ENCODE results near the gene PRKCE.

Gene PRKCE

GRCh38 chr2:45987856-45988255, 336.4 kb downstream of the PRKCE start:
- DNase-seq (ENCODE audit: insufficient read length, low spot score), result no peak
- TF ChIP-seq CTCF (IDR thresholded peaks at IDR 0.05; ENCODE audit: insufficient read depth, missing control alignments), result no peak
- no peak for FAIRE-seq

- TF ChIP-seq CTCF (IDR thresholded peaks at IDR 0.05; ENCODE audit: insufficient read depth, missing control alignments), result no peak
Measured at GRCh38 chr2:45988879-45989278, 337.4 kb downstream of the PRKCE start.

GRCh38 chr2:45990131-45990530, 338.7 kb downstream of the PRKCE start:
- no peak for FAIRE-seq

More at GRCh38 chr2:45988879-45989278, 337.4 kb downstream of the PRKCE start:
- DNase-seq (ENCODE audit: insufficient read length, low spot score), result no peak
- FAIRE-seq, result no peak

GRCh38 chr2:45992021-45992740, 340.7 kb downstream of the PRKCE start:
- DNase-seq (ENCODE audit: insufficient read length, low spot score) (no peak), FAIRE-seq (no peak)
- TF ChIP-seq CTCF (IDR thresholded peaks at IDR 0.05; ENCODE audit: insufficient read depth, missing control alignments), result no peak

More at GRCh38 chr2:45990131-45990530, 338.7 kb downstream of the PRKCE start:
- no peak for TF ChIP-seq CTCF (IDR thresholded peaks at IDR 0.05; ENCODE audit: insufficient read depth, missing control alignments)
- no peak for DNase-seq (ENCODE audit: insufficient read length, low spot score)

- no peak for TF ChIP-seq CTCF (IDR thresholded peaks at IDR 0.05; ENCODE audit: insufficient read depth, missing control alignments)
- FAIRE-seq, result no peak
- no peak for DNase-seq (ENCODE audit: insufficient read length, low spot score)
Measured at GRCh38 chr2:45992741-45993475, 341.4 kb downstream of the PRKCE start.

- peak; percentile 70 for TF ChIP-seq CTCF (IDR thresholded peaks at IDR 0.05; ENCODE audit: insufficient read depth, missing control alignments)
- FAIRE-seq, result no peak
- no peak for DNase-seq (ENCODE audit: insufficient read length, low spot score)
Measured at GRCh38 chr2:45993476-45993991, 342.1 kb downstream of the PRKCE start.

All from D721Med (cell line).